ENCODE measurements around the gene NTF4. TPM values are rescaled to one million over a fixed set of nuclear protein-coding genes. Genes with fewer than 3 reads are reported as not detected.

NTF4 gene
- total and polyA plus RNA-seq, 5 donors = 0.37 to 2.2 (median 0.47) TPM; not detected in 1

- Histone ChIP-seq H3K27me3 (ENCODE audit: control insufficient read depth, insufficient read depth) (no peaks in the 10 kb centered on the region), H3K9me3 (ENCODE audit: control insufficient read depth, low read length) (no peaks in the 10 kb centered on the region), H3K4me1 (ENCODE audit: control insufficient read depth, insufficient read depth, low read length) (no peaks in the 10 kb centered on the region), H3K4me3 (ENCODE audit: low read length) (no peak overlapping the region), H3K27ac (ENCODE audit: low read length) (no peak overlapping the region)
- DNase-seq (peak in 2 of 3 donors; percentile 46 to 60), ATAC-seq (no peak)
- 76% methylated on average over 30 of the region's 30 CpGs for WGBS
- intact Hi-C loops (cut with DNase I) = loop anchor here in 1 of 4 donors (10.0 kb wide), 1 partner anchor 90 kb away; no protein-coding TSS in a partner anchor
Measured at GRCh38 chr19:49104229-49104864, 39.7 kb upstream of the NTF4 start.

- Histone ChIP-seq H3K27ac (ENCODE audit: low read length) (no peak overlapping the region), H3K9me3 (ENCODE audit: control insufficient read depth, low read length) (no peaks in the 10 kb centered on the region), H3K4me3 (ENCODE audit: low read length) (no peak overlapping the region), H3K4me1 (ENCODE audit: control insufficient read depth, insufficient read depth, low read length) (no peaks in the 10 kb centered on the region), H3K27me3 (ENCODE audit: control insufficient read depth, insufficient read depth) (no peaks in the 10 kb centered on the region)
- intact Hi-C loops (cut with DNase I) = loop anchor here in 1 of 4 donors (10.0 kb wide), 1 partner anchor 91 kb away; no protein-coding TSS in a partner anchor
- ATAC-seq = no peak
- DNase-seq = peak in 2 of 3 donors; percentile 51 to 58
- 81% methylated on average over 33 of the region's 33 CpGs for WGBS
Measured at GRCh38 chr19:49103331-49104085, 38.9 kb upstream of the NTF4 start.

DNA sequence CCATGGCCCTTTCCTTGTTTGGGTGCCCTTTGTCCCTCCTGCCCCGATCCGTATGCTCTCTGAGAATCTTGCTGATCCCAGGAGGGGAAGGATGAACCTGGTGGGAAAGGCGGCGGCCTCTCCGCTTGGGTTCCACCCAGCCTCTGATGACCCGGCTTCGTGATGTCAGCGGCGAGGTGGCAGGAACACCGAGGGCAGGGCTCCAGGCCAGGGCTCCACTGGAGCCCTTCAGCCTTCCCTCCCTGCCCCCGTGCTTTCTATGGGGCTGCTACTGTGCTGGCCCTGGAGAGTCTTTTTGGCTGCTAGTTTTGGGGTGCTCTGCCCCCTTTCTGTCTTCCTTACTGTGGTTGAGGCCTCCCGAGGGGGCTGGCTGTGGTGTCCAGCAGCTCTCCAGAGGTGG lies 37.7 kb upstream of the NTF4 start:
- H3K27me3 ChIP-seq (ENCODE audit: control insufficient read depth, insufficient read depth) = no peaks in the 10 kb centered on the region
- H3K27ac ChIP-seq (ENCODE audit: low read length) = no peak overlapping the region
- intact Hi-C loops (cut with DNase I) = loop anchor here in 1 of 4 donors (10.0 kb wide), 1 partner anchor 92 kb away; no protein-coding TSS in a partner anchor
- DNase-seq (peak in 1 of 3 donors; percentile 35), ATAC-seq (no peak)
- no peak overlapping the region for H3K4me3 ChIP-seq (ENCODE audit: low read length)
- no peaks in the 10 kb centered on the region for H3K4me1 ChIP-seq (ENCODE audit: control insufficient read depth, insufficient read depth, low read length)
- H3K9me3 ChIP-seq (ENCODE audit: control insufficient read depth, low read length) = no peaks in the 10 kb centered on the region
- 86% methylated on average over 12 of the region's 12 CpGs for WGBS

DNA sequence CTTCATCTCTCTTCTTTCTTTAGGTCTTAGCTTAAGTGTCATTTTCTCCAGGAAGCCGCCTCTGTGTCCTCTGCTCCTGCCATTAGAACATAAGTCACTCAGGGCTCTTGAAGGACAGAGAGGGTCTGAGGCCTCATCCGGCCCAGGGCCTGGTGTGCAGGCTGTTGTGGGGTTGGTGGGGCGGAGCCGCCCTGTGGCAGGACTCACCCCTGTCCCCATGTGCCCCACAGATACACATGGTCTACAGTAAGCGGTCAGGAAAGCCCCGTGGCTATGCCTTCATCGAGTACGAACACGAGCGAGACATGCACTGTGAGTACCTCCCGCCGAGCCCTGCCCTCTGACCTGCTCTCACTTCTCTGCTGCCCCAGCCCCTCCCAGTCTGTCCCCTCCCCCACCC lies 36.5 kb upstream of the NTF4 start:
- 83% methylated on average over 12 of the region's 12 CpGs for WGBS
- peak in 1 of 3 donors; percentile 47 for DNase-seq
- no peak for ATAC-seq
- intact Hi-C loops (cut with DNase I) = loop anchor here in 1 of 4 donors (10.0 kb wide), 1 partner anchor 94 kb away; no protein-coding TSS in a partner anchor
- Histone ChIP-seq H3K27ac (ENCODE audit: low read length) (no peak overlapping the region), H3K4me3 (ENCODE audit: low read length) (no peak overlapping the region), H3K27me3 (ENCODE audit: control insufficient read depth, insufficient read depth) (no peaks in the 10 kb centered on the region), H3K9me3 (ENCODE audit: control insufficient read depth, low read length) (no peaks in the 10 kb centered on the region), H3K4me1 (ENCODE audit: control insufficient read depth, insufficient read depth, low read length) (no peaks in the 10 kb centered on the region)

DNA sequence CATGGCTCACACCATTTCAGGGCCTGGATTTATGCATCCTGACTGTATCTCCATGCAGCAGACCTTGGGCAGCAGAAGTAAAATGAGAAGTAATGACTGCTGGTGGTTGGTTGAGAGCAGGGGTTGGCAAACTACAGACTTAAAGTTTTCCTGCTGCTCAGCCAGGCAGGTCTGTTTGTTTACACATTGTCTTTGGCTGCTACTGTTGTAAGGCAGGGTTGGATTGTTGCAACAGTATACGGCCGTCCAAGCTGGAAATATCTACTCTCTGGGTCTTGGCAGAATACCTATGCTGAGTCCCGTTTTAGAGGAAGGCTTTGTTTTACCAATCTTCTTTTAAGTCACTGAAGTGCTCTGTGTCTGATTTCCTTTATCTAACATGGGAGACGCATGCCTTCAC lies 34.2 kb upstream of the NTF4 start:
- DNase-seq (no peak), ATAC-seq (no peak)
- no peak overlapping the region for H3K4me3 ChIP-seq (ENCODE audit: low read length)
- H3K4me1 ChIP-seq (ENCODE audit: control insufficient read depth, insufficient read depth, low read length) = no peaks in the 10 kb centered on the region
- 78% methylated on average over 4 of the region's 4 CpGs for WGBS
- intact Hi-C loops (cut with DNase I) = loop anchor here (5.0 to 10.0 kb wide), 4 partner anchors 46 to 109 kb away; no protein-coding TSS in a partner anchor
- no peaks in the 10 kb centered on the region for H3K27me3 ChIP-seq (ENCODE audit: control insufficient read depth, insufficient read depth)
- H3K27ac ChIP-seq (ENCODE audit: low read length) = no peak overlapping the region
- no peaks in the 10 kb centered on the region for H3K9me3 ChIP-seq (ENCODE audit: control insufficient read depth, low read length)

DNA sequence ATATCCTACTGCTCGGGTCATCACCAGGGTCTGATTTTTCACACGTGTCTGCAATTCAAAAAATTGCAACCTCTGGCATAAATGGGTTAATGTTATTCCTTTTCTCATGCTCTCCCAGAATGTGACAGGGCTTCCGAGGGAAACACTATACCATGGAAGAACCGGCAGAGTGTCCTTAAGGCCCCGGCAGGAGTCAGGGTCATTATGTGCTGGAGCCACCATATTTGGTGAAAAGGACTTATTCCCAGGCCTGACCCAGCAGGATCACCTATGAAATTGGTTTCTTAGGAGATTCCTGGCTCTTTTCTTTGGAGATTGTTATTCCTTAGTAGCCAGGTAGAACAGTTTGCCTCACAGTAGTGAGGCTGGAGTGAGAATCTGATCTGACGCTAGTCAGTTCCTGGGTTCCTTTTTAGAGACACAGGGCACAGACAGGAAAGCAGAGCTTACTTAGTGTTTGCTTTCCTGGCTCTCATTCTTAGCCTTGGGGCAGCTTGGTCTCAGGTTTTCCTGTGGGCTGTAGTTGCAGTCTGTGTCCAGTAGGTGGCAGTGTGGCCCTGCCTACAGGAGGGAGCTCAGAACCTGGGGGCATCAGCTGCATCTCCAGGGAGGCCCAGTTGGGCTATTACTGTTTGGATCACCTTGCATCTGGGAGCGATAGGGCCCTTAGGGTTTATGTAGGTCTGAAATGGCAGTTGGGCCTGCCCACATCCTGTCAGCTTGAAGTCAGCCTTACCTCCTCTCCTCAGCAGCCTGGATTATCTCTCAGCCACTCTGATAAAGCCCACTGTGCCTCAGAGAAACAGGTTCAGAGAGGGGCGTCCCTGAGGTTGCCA lies 33.1 kb upstream of the NTF4 start:
- ATAC-seq (peak; percentile 48 to 72), DNase-seq (peak; percentile 54 to 83 (median 81))
- Histone ChIP-seq H3K9me3 (ENCODE audit: control insufficient read depth, low read length) (no peaks in the 10 kb centered on the region), H3K27me3 (ENCODE audit: control insufficient read depth, insufficient read depth) (no peaks in the 10 kb centered on the region), H3K4me1 (ENCODE audit: control insufficient read depth, insufficient read depth, low read length) (no peaks in the 10 kb centered on the region), H3K27ac (ENCODE audit: low read length) (no peak overlapping the region), H3K4me3 (ENCODE audit: low read length) (no peak overlapping the region)
- intact Hi-C loops (cut with DNase I) = loop anchor here (5.0 to 10.0 kb wide), 4 partner anchors 47 to 110 kb away; no protein-coding TSS in a partner anchor
- 40% methylated on average over 8 of the region's 8 CpGs for WGBS

- Histone ChIP-seq H3K27ac (ENCODE audit: low read length) (peak overlapping the region; percentile 60), H3K27me3 (ENCODE audit: control insufficient read depth, insufficient read depth) (no peaks in the 10 kb centered on the region), H3K4me1 (ENCODE audit: control insufficient read depth, insufficient read depth, low read length) (no peaks in the 10 kb centered on the region), H3K9me3 (ENCODE audit: control insufficient read depth, low read length) (no peaks in the 10 kb centered on the region), H3K4me3 (ENCODE audit: low read length) (no peak overlapping the region)
- 50% methylated on average over 23 of the region's 23 CpGs for WGBS
- intact Hi-C loops (cut with DNase I) = loop anchor here (5.0 to 10.0 kb wide), 5 partner anchors 50 to 118 kb away; no protein-coding TSS in a partner anchor
- ATAC-seq = peak; percentile 76 to 93
- peak in 2 of 3 donors; percentile 81 to 83 for DNase-seq
Measured at GRCh38 chr19:49094505-49095482, 30.2 kb upstream of the NTF4 start.

GRCh38 chr19:49092686-49093085 lies 28.1 kb upstream of the NTF4 start:
- Histone ChIP-seq H3K27ac (ENCODE audit: low read length) (no peak overlapping the region), H3K27me3 (ENCODE audit: control insufficient read depth, insufficient read depth) (no peaks in the 10 kb centered on the region), H3K9me3 (ENCODE audit: control insufficient read depth, low read length) (no peaks in the 10 kb centered on the region), H3K4me3 (ENCODE audit: low read length) (no peak overlapping the region), H3K4me1 (ENCODE audit: control insufficient read depth, insufficient read depth, low read length) (no peaks in the 10 kb centered on the region)
- peak in 1 of 3 donors; percentile 6 for DNase-seq
- 89% methylated on average over 6 of the region's 6 CpGs for WGBS
- no peak for ATAC-seq
- intact Hi-C loops (cut with DNase I) = loop anchor here in 1 of 4 donors (5.0 to 10.0 kb wide), 2 partner anchors 52 to 120 kb away; no protein-coding TSS in a partner anchor

GRCh38 chr19:49091391-49092038 lies 26.9 kb upstream of the NTF4 start:
- no peak for ATAC-seq
- H3K27ac ChIP-seq (ENCODE audit: low read length) = no peak overlapping the region
- no peaks in the 10 kb centered on the region for H3K9me3 ChIP-seq (ENCODE audit: control insufficient read depth, low read length)
- WGBS = 90% methylated on average over 17 of the region's 17 CpGs
- H3K27me3 ChIP-seq (ENCODE audit: control insufficient read depth, insufficient read depth) = no peaks in the 10 kb centered on the region
- peaks cover 2% of the 10 kb centered on the region for H3K4me1 ChIP-seq (ENCODE audit: control insufficient read depth, insufficient read depth, low read length)
- no peak overlapping the region for H3K4me3 ChIP-seq (ENCODE audit: low read length)
- DNase-seq = peak in 1 of 3 donors; percentile 7
- intact Hi-C loops (cut with DNase I) = loop anchor here in 1 of 4 donors (5.0 to 10.0 kb wide), 2 partner anchors 53 to 121 kb away; no protein-coding TSS in a partner anchor
